GM23248 (cell line): ENCODE data around the gene P2RY12. TPM values are rescaled to one million over a fixed set of nuclear protein-coding genes. Genes with fewer than 3 reads are reported as not detected.

Experiments used
- DNase-seq: peaks from one replicate; pipeline ENCODE4 v3.0.0-alpha.2; 2015
- H2AFZ ChIP-seq: fragments of 200-600 bp; sonication (generic); 2 replicates; pipeline ENCODE4 v1.6.1; 2016; ENCODE audit warnings: antibody characterized with exemption
- H3F3A ChIP-seq: fragments of 200-600 bp; sonication (generic); 2 replicates; pipeline ENCODE4 v1.6.1; 2016; ENCODE audit warnings: mild to moderate bottlenecking, antibody characterized with exemption, mixed run types; ENCODE audit not compliant: insufficient read depth
- H3K27ac ChIP-seq: fragments of 200-600 bp; sonication (generic); 2 replicates; pipeline ENCODE4 v1.5.1; 2016; ENCODE audit warnings: mild to moderate bottlenecking
- H3K27me3 ChIP-seq: fragments of 200-600 bp; sonication (generic); replicated peaks from 2 replicates; pipeline ENCODE4 v1.6.1; 2016; ENCODE audit warnings: mild to moderate bottlenecking; ENCODE audit not compliant: insufficient read depth
- H3K36me3 ChIP-seq: fragments of 200-600 bp; sonication (generic); 2 replicates; pipeline ENCODE4 v1.6.1; 2016; ENCODE audit warnings: low read depth, mild to moderate bottlenecking
- H3K4me1 ChIP-seq: fragments of 200-600 bp; sonication (generic); 2 replicates; pipeline ENCODE4 v1.6.1; 2016; ENCODE audit warnings: mild to moderate bottlenecking; ENCODE audit not compliant: insufficient read depth
- H3K4me2 ChIP-seq: fragments of 200-600 bp; sonication (generic); one replicate; pipeline ENCODE4 v1.6.1; 2016; ENCODE audit warnings: mild to moderate bottlenecking; ENCODE audit not compliant: unreplicated experiment
- H3K4me3 ChIP-seq: fragments of 200-600 bp; sonication (generic); 2 replicates; pipeline ENCODE4 v1.5.1; 2016; ENCODE audit warnings: mild to moderate bottlenecking
- H3K79me2 ChIP-seq: fragments of 200-600 bp; sonication (generic); 2 replicates; pipeline ENCODE4 v1.6.1; 2016; ENCODE audit warnings: mild to moderate bottlenecking; ENCODE audit not compliant: insufficient read depth
- H3K9ac ChIP-seq: fragments of 200-600 bp; sonication (generic); 2 replicates; pipeline ENCODE4 v1.6.1; 2016; ENCODE audit warnings: mild to moderate bottlenecking
- H3K9me2 ChIP-seq: fragments of 200-600 bp; sonication (generic); 2 replicates; pipeline ENCODE4 v1.6.1; 2016; ENCODE audit warnings: mixed run types, mild to moderate bottlenecking, moderate library complexity; ENCODE audit not compliant: insufficient read depth
- H3K9me3 ChIP-seq: fragments of 200-600 bp; sonication (generic); one replicate; pipeline ENCODE4 v1.6.1; 2017; ENCODE audit warnings: low read depth
- H4K20me1 ChIP-seq: fragments of 200-600 bp; sonication (generic); 2 replicates; pipeline ENCODE4 v1.6.0; 2016; ENCODE audit not compliant: insufficient read depth
- EZH2 ChIP-seq: fragments of 200-600 bp; sonication (generic); IDR thresholded peaks from 2 replicates; pipeline ENCODE4 v1.6.1; 2018; ENCODE audit warnings: antibody characterized with exemption, mild to moderate bottlenecking; ENCODE audit not compliant: insufficient read depth, poor library complexity, severe bottlenecking
- EZH2phosphoT487 ChIP-seq: fragments of 200-600 bp; sonication (generic); IDR thresholded peaks from 2 replicates; pipeline ENCODE4 v1.6.1; 2018; ENCODE audit warnings: antibody characterized with exemption, moderate library complexity, mild to moderate bottlenecking, low read depth; ENCODE audit not compliant: insufficient read depth
- WGBS, 2 experiments: methylation state at CpG; one replicate each; pipeline ENCODE4 v1.1.6; 2015 to 2017; ENCODE audit warnings: low lambda C conversion rate in 2 of 2, low coverage in 1 of 2; ENCODE audit errors: missing lambda C conversion rate in 2 of 2; 5-methylcytosine and 5-hydroxymethylcytosine counted together
- in situ Hi-C: fragments of 300-500 bp; cut with MboI; formaldehyde crosslinking; loops from 2 replicates; pipeline ENCODE4 v1.15.0; 2020
- polyA plus RNA-seq: library from polyadenylated mRNA; unstranded; fragments of >200 nt; fragmentation: Nextera tagmentation; extraction: Ambion mirVana; gene quantifications from 2 replicates; pipeline ENCODE4 v1.2.1, GENCODE V29; 2016
- total RNA-seq: library from RNA; depleted of rRNA; stranded (reverse); fragments of >200 nt; shearing (Covaris generic); gene quantifications from 2 replicates; pipeline ENCODE4 v1.2.3, GENCODE V29; 2014; rRNA removed

Gene P2RY12
- not detected in 2 replicates for total RNA-seq
- not detected in 2 replicates for polyA plus RNA-seq

DNA sequence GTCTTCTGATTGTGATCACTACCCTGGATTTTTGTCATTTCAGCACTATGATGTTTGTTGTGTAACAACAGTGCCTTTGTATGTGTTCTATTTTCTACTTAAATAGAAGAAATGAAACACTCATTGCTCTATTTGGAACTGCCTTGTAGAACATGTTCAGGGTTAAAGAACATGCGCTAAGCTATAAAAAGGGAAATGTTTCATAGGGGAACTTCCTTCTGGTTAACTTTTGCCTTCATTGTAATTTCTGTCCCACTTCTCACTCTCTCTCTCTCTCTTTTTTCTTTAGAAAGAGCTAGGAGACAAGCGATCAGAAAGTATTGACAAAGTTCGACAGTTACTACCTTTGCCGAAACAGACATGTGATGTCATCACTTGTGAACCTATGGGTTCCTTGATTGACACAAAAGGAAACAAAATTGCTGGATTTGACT is at the start of gene P2RY12:
Gene P2RY12 (minus strand): TSS at position 13 of the 434 bp plus-strand sequence. CDS start 45,908 bp downstream, outside the sequence.
- in situ Hi-C loops, result no loop called here
- no peak for DNase-seq
- no peaks in the 10 kb centered on the region for H3K9me3 ChIP-seq
- WGBS, 2 experiments, result 75 to 79% methylated on average over 4 of the region's 4 CpGs
- peak within 1 kb of the TSS; percentile 41; the same call in 1 of the 2 replicates for H2AFZ ChIP-seq
- peak within 1 kb of the TSS; percentile 38 for H3K4me3 ChIP-seq
- H3K9me2 ChIP-seq, result no peaks in the 10 kb centered on the region
- peaks cover 8% of the 10 kb centered on the region; the same call in 1 of the 2 replicates for H3F3A ChIP-seq
- 0 out of 2 replicates have a peak within 1 kb of the TSS, but pooled peaks have one; percentile 7 for H3K9ac ChIP-seq
- no peaks in the 10 kb centered on the region for H3K36me3 ChIP-seq
- H4K20me1 ChIP-seq, result no peaks in the 10 kb centered on the region
- H3K27ac ChIP-seq, result no peak within 1 kb of the TSS
- H3K4me2 ChIP-seq, result peak within 1 kb of the TSS; percentile 55
- no peaks in the 10 kb centered on the region for H3K79me2 ChIP-seq
- peaks cover 17% of the 10 kb centered on the region; the same call in 1 of the 2 replicates for H3K4me1 ChIP-seq
- TF ChIP-seq EZH2, result no peak
- H3K27me3 ChIP-seq, result no peaks in the 10 kb centered on the region

DNA sequence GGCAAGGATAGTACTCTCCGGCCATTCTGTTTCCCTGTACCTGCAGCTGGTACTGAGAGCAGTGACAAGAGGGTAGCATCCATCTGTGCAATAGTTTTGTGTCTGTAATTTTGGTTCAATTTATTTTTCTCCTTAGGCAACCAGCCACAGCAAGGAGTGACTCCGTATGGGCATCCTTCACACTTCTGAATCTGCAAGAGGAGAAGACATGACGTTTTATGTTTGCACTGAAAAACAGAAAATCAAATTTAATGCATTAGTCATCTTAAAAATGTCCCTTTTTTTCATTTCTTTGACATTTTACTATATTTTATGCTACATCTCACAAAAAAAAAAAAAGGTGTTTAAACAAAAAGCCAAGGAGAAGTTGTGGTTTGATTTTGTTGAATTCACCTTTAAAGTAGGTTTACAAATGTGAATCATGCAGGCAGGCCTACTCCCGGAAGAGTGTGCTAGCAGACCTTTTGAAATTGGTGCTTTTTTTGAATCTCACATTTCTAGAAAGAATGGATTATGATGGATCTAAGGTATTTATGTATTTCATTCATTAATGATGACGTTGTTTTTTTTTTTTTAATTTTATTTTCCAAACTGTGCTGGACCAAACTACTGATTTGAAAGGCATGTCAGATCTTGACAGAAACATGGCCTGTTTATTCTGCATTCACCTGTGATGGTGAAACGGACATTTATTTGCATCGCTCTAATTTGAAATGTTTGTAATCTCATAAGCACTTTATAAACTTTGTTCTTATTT is 48.2 kb upstream of the P2RY12 start:
- H3K4me1 ChIP-seq, result peaks cover 42% of the 10 kb centered on the region
- H3K27me3 ChIP-seq, result no peaks in the 10 kb centered on the region
- H3K9me2 ChIP-seq, result no peaks in the 10 kb centered on the region
- DNase-seq, result no peak
- no peaks in the 10 kb centered on the region for H3K9me3 ChIP-seq
- no peaks in the 10 kb centered on the region for H4K20me1 ChIP-seq
- in situ Hi-C loops, result no loop called here
- no peak overlapping the region for H3K4me2 ChIP-seq
- H3K27ac ChIP-seq, result no peak overlapping the region
- no peaks in the 10 kb centered on the region for H3K36me3 ChIP-seq
- TF ChIP-seq EZH2phosphoT487, result no peak
- no peak for TF ChIP-seq EZH2
- H3F3A ChIP-seq, result peaks cover 34% of the 10 kb centered on the region
- H3K9ac ChIP-seq, result no peak overlapping the region
- no peak overlapping the region for H3K4me3 ChIP-seq
- H2AFZ ChIP-seq, result no peak overlapping the region
- no peaks in the 10 kb centered on the region for H3K79me2 ChIP-seq
- WGBS, 2 experiments, result 87 to 90% methylated on average over 7 of the region's 7 CpGs

DNA sequence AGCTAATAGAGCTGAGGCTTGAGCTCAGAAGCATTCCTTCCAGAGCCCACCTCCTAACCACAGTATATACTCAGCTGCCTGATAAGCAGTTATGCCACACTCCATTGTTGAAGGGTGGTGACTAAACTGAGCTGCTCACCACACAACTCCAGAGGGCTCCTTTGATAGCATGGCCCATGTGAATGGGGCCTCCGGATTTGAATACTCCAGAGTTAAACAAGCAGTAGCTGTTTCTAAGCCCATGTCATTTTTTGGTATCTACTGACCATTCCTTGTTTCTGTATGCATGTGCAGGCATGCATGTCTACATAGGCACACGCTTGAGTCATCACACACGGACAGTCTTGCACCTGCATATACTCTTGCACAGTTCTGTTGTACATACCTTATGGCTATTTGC is 47.4 kb upstream of the P2RY12 start:
- H3K79me2 ChIP-seq, result no peaks in the 10 kb centered on the region
- 0 out of 2 replicates have a peak overlapping the region, but pooled peaks have one; percentile 20 for H2AFZ ChIP-seq
- DNase-seq, result peak; percentile 56
- H3K27ac ChIP-seq, result no peak overlapping the region
- 92 to 98% methylated on average over 3 of the region's 3 CpGs for WGBS, 2 experiments
- no peak overlapping the region for H3K4me2 ChIP-seq
- in situ Hi-C loops, result no loop called here
- H3F3A ChIP-seq, result peaks cover 34% of the 10 kb centered on the region
- H3K9ac ChIP-seq, result no peak overlapping the region
- H3K9me2 ChIP-seq, result no peaks in the 10 kb centered on the region
- TF ChIP-seq EZH2phosphoT487, result no peak
- TF ChIP-seq EZH2, result no peak
- H3K9me3 ChIP-seq, result no peaks in the 10 kb centered on the region
- no peak overlapping the region for H3K4me3 ChIP-seq
- no peaks in the 10 kb centered on the region for H4K20me1 ChIP-seq
- peaks cover 37% of the 10 kb centered on the region for H3K4me1 ChIP-seq
- no peaks in the 10 kb centered on the region for H3K27me3 ChIP-seq
- H3K36me3 ChIP-seq, result no peaks in the 10 kb centered on the region

DNA sequence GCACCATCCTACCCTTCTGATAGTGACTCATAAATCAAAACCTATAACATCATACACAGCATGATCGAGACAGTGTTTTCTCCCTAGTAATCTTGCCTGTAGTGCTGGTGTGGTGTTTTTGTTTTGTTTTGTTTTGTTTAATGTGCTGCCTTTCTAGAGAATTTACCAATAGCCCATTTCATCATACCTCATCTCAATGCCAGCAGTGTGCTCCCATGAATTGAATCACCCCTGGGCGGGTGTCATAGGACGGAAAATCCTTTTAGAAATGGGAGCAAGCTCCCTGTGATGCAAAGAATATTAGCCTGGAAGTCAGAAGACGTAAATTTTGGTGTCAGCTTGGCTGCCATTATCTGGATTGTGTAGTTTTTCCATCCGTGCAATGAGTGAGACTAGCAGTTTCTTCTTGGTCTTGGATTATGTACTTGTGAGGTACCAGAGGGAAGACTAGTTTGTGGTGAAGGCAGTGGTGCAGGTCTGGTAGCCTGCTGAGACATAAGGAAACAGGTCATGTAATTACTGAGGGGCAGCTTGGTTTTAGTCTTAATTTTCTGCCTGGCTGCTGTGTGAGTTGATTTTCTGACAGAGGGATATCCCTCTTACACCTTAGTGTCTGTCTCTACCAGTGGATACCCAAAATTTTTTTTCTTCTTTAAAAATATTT is 46.4 kb upstream of the P2RY12 start:
- Histone ChIP-seq H3K4me2 (no peak overlapping the region), H3K9me3 (no peaks in the 10 kb centered on the region), H2AFZ (no peak overlapping the region), H3K9ac (no peak overlapping the region), H3K4me1 (peaks cover 28% of the 10 kb centered on the region), H3F3A (peaks cover 30% of the 10 kb centered on the region), H3K36me3 (no peaks in the 10 kb centered on the region), H3K27ac (no peak overlapping the region), H3K27me3 (no peaks in the 10 kb centered on the region), H3K9me2 (no peaks in the 10 kb centered on the region), H3K4me3 (no peak overlapping the region), H4K20me1 (no peaks in the 10 kb centered on the region), H3K79me2 (no peaks in the 10 kb centered on the region)
- WGBS, 2 experiments, result 88 to 89% methylated on average over 5 of the region's 5 CpGs
- DNase-seq, result peak; percentile 51
- in situ Hi-C loops, result no loop called here
- TF ChIP-seq EZH2phosphoT487 (no peak), EZH2 (no peak)
